ENCODE measurements around the gene AP3S2.
"Not testable (repeated sequence)": the region's sequence is repeated elsewhere in the genome, so short reads cannot be mapped to it uniquely, and the experiment has no call there.

AP3S2 gene

DNA sequence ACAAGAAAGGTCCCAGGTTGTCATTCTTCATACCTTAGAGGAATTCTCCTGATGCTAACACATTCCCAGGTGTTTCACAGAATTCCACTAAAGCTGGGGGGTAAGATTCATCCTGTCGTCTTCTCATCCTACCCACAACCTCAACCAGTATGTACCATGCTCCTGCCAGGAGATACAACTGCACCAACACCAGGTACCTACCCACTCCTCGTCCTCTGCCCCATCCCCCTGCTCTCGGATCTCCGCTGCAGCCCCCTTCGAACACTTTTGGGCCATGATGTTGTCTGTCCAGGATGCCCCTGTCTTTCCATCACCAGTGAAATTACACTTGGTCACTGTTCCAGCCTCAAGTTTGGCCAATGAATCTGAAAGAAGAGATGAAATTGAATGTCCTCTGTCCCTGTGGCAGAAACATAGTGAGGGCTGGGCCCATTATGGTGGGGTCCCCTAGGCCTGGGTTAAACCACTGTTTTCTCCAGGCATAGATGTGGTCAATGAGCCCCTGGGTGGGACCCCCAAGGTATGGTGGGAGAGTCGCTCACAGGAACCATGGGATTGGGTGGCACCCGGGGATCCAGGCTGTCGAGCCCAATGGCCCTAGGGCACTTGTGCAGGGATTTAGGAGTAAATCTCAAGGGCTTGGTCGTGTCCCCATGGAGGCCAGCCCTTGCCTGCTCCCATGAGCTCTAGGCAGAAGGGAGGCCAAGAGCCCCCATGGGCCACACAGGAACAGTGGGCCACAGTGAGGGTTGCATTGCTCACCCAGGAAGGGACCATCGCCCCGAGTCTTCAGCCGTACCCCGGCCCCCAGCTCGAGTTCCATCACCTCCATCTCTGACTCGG, 9.4 kb upstream of the AP3S2 start:
- no peak for DNase-seq

DNA sequence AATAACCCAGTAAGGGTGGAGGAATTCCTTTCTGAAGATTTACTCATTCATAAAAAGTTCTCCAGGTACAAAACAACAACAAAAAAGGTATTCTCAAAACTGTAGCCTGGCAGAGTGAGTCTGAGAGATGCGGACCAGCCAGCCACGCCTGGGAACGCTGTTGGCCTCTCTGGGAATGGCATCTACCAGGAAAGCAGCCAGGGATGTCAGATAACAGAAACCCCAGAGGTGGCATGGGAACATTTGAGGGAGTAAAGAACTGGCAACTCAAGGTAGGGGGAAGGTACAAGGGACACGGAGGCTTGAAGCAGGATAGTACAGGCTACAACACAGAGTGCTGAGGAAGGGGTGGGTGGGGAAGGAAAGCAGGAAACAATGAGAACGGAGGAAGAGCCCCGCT, 7.1 kb upstream of the AP3S2 start:
- DNase-seq: no peak

DNA sequence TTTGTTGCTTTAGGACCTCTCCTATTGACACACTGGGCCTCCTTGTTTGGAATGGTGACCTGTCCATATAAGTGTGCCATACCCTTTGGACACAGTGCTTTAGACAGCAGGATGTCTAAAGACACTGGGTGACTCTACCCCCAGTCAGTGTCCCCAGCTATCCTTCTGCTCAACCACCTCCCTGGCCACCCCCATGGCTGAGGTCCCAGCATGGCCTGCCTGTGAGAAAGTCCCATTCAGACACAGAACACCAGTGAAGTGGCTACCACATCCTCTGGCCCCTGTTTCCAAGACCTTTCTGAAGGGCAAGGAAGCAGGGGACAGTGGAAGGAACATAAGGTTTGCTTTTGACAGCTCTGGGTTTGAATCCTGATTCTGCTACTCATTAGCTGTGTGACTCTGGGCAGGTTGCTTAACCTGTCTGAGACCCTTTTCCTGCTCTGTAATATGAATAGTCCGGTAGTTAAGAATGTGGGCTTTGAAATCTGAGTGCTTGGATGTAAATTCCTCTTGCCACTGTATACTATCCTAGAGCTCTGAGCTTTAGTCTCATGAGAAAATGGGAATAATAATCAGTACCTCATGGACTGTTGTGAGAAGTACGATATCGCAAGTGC, 6.3 kb upstream of the AP3S2 start:
- DNase-seq: no peak

DNA sequence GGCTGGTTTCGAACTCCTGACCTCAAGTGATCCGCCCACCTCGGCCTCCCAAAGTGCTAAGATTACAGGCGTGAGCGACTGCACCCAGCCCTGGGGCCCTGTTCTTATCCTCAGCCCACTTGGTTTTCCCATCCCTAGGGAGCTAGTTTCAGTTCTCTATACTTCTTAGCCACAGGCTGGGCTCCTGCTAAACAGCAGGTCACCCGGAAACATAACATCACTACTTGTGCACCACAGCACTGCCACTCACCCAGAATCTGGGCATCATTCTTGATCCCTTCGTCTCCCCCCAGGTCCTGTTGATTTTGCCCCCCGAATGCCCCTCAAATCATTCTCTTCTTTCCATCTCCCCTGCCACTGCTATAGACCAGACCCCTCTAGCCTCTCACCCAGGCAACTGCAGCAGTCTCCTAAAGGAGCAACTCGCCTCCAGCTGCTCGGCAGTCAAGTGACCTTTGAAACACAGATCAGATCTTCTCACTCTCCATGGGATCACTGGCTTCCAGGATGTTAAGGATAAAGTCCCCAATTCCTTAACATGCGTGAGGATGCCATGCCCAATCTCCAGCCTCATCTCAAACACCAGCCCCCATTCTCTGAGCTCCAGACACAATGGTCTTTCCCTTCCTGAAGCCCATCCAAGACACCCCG, 5.6 kb upstream of the AP3S2 start:
- DNase-seq: no peak

DNA sequence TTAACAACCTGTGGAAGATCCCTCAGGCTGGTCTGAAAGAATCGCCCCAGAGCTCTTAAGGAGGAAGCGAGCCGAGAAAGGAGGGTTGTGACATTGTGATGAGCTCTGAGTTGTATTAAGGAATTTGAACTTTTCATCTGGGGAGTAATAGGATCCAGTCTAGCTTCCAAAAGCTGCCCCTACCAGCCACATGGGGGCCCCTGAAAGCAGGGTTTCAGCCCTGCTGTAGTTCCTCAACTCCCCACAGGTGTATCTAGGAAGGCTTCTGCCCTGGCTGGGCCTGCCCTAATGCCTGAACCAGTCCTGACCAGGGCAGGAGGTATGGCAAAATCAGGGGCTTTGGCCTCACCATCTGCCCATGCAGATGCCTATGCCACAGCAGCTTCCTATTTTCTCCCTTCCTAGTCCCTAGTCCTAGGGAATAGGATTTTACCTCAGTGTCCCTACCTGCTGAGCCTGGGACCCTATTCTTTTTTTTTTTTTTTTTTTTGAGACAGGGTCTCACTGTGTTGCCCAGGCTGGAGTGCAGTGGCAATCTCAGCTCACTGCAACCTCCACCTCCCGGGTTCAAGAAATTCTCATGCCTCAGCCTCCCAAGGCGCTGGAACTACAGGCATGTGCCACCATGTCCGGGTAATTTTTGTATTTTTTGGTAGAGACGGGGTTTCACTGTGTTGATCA, 5.0 kb upstream of the AP3S2 start:
- peak; percentile 24 for DNase-seq

DNA sequence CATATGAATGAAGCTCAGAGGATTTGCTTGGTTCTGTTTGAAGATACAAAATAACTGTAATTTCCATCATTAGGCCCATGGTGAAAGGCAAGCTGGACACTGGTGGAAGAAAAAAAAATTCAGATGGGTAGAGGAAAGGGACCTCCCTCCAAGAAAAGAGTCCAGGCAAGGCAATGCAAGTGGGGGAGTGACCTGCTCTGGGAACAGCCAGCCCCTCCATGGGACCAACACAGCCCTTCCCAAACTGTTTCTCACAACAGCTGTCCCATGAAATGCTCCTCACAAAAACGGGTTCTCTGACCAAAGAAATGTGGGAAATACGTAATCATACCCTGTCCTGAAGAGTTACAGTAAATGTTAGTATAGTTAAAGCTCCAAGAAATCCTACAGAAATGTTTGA, 4.4 kb upstream of the AP3S2 start:
- no peak for DNase-seq

DNA sequence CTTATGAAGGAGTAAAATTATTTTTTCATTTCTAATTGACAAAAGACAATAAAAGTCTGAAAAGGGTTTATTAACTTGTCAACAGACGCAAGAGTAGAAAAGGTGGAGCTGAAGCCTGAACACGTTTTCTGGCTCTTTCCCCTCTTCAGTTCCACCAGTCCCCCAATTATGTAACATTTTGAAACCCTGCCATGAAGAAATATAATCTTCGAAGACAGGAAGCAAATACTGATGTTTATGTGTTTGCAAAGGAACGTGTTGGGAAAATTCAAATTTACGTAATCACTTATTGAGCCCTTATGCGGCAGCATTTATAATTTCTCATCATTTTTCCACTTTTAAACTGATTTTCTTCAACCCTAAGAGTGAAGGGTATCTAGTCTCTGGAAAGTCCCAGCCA, 767 bp downstream of the AP3S2 start:
- no peak for DNase-seq

DNA sequence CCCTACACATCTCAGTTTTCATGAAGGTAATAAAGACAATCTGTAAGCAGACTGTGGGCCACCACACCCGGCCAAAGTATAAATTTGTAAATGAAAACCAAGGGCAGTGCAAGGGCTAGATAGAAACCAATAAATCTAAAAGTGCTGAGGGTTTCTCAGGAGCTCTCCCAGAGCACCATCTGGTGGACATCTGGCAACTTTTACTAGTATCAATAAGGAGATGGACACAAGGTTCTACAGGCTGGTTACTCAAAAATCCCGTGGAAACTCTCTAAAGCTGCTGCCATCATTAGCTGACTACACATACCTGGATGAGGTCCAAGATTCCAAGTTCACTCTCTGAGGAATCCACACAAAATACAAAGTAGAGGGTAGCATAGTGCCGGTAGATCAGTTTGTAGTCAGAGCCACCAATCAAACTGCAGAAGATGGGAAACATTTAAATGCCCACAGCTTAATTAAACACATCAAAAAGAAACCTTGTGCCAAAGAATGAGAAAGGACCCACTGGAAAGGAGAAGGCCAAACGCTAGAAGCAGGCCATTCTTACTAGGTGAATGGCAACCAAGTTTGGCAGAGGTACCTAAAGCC, 5.5 kb downstream of the AP3S2 start:
- no peak for DNase-seq

DNA sequence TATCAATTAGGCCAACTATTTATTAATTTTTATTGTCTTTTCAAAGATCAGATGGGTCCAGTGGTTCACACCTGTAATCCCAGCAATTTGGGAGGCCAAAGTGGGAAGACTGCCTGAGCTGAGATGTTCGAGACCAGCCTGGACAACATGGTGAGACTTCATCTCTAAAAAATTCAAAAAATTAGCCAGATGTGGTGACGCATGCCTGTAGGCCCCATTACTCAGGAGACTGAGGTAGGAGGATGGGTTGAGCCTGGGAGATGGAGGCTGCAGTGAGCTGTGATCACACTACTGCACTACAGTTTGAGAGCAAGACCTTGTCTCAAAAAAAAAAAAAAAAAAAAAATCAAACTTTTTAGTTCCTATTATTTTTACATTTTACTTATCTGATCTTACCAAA, 8.2 kb downstream of the AP3S2 start:
- no peak for DNase-seq

DNA sequence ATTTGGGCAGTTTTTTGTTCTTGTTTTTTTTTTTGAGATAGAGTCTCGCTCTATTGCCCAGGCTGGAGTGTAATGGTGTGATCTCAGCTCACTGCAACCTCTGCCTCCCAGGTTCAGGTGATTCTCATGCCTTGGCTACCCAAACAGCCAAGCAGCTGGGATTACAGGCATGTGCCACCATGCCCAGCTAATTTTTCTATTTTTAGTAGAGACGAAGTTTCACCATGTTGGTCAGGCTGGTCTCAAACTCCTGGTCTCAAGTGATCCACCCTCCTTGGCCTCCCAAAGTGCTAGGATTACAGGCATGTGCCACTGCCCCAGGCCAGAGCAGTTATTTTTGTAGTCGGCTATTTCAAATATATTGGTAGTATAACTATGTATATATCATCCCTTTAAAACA, 8.6 kb downstream of the AP3S2 start:
- DNase-seq: not testable (repeated sequence)

DNA sequence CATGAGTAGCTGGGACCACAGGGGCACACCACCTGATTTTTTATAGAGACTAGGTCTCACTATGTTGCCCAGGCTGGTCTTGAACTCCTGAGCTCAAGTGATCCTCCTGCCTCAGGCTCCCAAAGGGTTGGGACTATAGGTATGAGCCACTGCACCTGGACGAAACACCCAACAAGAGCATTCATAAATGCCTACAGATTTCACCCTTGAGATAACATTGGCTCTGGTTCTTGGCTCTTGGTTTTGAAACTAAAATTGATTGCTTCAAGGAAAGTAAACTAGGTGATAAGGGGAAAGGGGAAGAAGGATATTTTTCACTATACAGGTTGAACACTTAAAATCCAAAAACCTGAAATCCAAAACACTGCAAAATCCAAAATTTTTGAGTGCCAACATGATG, 10.3 kb downstream of the AP3S2 start:
- no peak for DNase-seq

DNA sequence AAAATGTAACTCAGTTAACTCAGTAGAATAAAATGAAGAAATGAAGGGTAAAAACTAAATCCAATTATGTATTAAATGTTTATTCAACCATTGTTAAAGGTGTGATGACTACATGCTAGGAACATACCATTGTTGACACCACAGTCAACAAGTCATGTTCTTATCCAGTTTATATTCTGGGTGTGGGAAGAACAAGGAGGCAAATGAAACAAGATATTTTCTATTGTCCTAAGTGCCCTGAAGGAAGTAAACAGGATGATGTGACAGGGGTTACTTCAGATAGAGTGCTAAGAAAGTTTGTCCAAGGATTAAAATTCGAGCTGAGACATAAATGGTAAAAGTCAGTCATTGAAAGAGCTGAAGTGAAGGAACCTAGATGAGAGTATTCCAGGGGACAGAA, 13.1 kb downstream of the AP3S2 start:
- no peak for DNase-seq

DNA sequence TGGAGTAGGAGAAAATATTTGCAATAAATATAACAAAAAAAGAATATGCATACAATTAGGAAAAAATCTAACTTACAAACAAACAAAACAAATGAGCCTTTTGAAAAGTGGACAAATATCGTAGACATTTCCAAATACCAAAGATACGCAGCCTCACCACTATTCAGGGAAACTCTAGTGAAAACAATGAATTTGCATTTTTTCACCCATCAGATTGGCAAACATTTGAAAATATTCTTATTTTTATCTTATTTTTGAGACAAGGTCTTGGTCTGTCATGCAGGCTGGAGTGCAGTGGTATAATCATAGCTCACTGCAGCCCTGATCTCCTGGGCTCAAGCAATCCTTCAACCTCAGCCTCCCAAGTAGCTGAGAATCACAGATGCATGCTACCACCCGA, 15.5 kb downstream of the AP3S2 start:
- DNase-seq: no peak

DNA sequence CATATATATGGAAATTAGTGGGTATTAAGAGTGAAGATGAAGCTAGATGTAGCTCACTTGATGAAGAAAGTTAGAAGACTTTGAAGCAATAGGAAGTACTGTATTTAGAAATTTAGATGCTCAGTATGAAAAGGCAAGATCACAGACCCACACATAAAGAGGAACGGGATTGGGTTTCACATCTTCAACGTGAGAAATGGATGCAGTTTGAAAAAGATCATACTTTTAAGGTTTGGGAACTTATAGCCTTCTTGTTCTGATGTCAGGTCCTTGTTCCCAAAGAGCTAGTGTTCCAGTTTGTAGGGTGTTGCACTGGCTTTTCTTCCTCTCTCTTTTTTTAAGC, 16.7 kb downstream of the AP3S2 start:
- no peak for DNase-seq

DNA sequence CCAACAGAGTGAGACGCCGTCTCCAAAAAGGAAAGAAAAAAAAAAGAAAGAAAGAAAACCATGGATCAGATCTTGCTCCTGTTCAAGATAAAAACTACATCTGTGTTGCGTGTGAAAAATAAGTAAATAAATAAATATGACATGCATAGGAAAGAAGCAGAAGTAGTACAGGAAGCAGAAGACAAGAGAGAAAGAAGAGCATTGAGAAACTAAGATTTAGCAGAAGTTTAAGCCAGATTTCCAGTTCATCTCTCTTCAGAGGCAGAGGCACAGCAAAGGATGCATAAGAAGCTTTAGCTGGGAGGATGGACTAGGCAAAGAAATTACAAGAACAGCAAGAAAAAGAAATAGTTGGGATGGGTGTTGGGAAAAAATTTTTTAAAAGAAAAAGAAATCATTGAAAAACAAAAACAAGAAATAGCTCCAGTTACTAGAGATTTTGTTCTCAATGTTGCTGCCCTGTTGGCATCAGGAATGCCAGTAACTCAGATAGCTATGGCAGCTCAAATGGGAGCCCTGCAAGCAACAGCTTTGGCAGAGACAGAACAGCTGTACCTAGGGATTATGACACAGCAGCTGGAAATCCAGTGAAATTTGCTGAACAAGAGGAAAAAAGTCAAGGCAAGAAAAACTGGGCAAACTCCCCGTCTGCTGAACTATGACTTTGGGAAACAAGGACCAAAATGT, 17.3 kb downstream of the AP3S2 start:
- no peak for DNase-seq

DNA sequence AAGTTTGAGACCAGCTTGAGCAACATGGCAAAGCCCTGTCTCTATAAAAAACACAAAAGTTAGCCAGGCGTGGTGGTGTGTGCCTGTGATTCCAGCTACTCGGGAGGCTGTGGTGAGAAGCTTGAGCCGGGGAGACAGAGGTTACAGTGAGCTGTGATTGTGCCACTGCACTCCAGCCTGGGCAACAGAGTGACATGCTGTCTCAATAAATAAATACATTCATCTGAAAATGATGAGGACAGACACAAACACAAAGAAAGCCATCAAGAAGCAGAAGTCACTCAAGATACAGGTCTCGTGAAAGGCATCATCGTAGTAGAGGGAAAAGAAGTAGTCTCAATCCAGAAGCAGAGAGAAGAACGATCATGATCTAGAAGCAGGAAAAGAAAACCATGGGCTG, 18.1 kb downstream of the AP3S2 start:
- no peak for DNase-seq

DNA sequence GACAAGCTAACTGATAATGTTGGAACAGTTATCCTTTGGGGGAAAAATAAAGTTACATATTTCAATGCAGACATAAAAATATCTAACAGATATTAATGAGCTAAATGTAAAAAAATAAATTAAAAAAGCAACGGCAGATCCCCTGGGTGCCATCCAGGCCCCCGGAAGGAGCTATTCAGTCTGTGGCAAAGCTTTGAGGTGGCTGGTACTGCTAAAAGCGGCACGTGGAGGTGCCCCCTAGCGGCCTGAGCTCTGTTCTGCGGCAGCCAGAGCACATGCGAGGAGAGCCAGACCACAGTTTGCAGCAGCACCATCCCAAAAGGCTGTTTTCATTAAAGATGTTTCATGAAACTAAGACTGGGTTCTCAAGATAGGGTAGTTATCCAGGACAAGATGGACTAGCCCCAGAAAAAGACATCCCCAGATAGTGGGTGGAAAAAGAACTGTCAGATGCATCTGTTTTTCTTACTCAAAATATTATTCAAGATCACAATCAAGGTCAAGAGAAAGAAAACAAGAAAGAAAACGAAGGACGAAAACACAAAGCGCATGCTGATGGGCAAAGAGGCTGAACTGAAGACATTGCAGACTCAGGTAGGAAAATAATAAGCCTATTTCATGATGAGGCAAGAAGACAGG, 18.7 kb downstream of the AP3S2 start:
- DNase-seq: peak; percentile 21

DNA sequence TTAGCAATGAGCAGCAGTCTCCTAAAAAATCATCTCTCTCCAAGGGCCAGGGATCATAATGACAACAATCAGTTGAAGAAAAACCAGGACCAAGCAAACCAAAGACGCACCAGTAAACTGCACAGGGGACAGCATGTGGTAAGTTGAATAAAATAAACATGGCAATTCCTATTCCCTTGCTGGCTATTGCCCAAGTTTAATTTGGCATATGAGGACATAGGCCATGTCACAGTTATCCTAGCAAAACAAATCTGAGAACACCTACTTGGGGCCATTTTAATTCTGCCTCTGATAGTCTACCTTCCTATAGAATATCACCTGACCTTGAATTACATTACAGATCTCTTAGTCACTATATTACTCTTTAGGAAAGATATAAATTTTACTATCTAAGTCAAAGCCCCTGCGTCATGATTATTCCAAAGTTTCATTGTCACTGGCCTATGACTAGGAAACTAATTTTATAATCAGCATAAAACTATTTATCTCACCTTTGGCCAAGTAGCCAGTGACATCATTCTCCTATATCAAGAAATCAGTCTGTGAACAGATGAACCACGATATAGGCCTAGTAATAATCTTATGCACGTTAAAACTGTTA, 23.0 kb downstream of the AP3S2 start:
- no peak for DNase-seq

DNA sequence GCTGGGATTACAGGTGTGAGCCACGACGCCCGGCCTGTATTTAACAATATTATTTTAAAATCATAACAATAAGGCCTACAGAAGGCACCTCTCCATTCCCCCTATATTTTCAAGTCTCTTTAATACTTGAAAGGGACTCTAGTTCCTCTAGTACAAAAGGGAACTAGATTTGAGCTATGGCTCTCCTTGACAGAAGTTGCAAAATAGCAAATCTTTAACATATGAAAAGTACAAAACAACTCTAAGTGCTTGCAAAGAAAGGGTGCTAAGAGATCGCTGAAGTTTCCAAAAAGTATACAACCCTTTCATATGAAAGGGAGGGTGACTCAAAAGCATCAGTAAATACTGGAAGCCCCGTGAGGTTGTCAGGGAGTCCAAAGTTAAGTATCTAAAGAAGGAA, 23.8 kb downstream of the AP3S2 start:
- DNase-seq: no peak

DNA sequence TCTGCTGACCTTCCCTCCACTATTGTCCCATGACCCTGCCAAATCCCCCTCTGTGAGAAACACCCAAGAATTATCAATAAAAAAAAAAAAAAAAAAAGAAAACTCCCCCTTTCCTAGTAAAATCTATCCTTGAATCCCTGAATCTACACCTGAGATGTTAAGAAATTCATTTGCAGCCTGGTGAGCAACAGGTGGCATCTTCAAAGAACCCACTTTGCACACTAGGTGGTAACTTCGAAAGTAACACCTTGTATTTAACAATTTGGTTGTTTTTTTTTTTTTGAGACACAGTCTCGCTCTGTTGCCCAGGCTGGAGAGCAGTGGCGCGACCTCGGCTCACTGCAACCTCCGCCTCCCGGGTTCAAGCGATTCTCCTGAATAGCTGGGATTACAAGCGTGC, 24.3 kb downstream of the AP3S2 start:
- not testable (repeated sequence) for DNase-seq

DNA sequence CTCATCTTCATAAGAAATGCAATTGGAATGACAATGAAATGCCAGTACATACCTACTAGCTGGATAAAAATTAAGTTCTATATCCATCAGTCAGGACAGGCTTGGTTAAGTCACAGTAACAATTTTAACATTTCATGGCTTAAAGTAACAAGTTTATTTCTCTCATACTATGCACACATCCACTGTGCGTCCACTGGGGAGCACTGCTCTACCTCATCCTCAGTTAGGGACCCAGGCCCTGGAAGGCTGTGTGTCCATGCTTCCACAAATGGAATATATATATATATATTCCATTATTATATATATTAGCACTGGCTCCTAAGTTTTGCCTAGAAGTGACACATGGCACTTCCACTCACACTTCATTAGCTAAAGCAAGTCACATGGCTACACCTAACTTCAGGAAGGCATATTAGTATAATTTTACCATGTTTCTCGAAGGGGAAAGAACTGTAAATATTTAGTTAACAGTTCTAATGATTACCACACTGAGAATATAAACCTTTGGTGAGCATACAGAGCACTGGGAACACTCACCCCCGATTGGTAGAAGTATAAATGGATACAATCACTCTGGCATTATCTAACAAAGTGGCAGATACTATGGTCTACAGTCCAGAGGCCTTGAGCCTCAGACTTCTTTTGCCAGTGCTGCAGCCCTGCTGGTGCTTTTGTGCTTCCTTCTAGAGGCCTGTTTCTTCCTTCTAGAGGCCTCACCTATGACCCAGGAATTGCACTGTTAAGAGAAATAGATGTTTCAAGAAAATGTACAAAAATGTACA, 28.6 kb downstream of the AP3S2 start:
- no peak for DNase-seq

Measured in NCI-H1694 (cell line).